Gastroesophageal sphincter (tissue), 4 donors: ENCODE measurements around the gene SPATA6. TPM values are rescaled to one million over a fixed set of nuclear protein-coding genes. Genes with fewer than 3 reads are reported as not detected.

Experiments
- ATAC-seq: fragments of 150-250 bp; one replicate; pipeline ENCODE4 v1.9.1; 2016; ENCODE audit warnings: mild to moderate bottlenecking, moderate library complexity
- H3K27ac ChIP-seq, 4 donors: fragments of 200-600 bp; sonication (generic) in 3 of 4; 1 replicate in 3 of 4; 2 replicates in 1 of 4; pipeline ENCODE4 v1.5.1; 2016 to 2019
- H3K27me3 ChIP-seq: fragments of 200-600 bp; sonication (generic); one replicate; pipeline ENCODE4 v1.5.1; 2019
- H3K36me3 ChIP-seq, 2 donors: fragments of 200-600 bp; sonication (generic); one replicate each; pipeline ENCODE4 v1.5.1; 2019; ENCODE audit warnings: control low read depth in 1 of 2
- H3K4me1 ChIP-seq, 3 donors: fragments of 200-600 bp; sonication (generic); 1 replicate in 2 of 3; 2 replicates in 1 of 3; pipeline ENCODE4 v1.5.1; 2016 to 2019; ENCODE audit warnings: control low read depth in 2 of 3
- H3K4me3 ChIP-seq, 2 donors: fragments of 200-600 bp; sonication (generic); one replicate each; pipeline ENCODE4 v1.5.1; 2019; ENCODE audit warnings: mild to moderate bottlenecking in 1 of 2, moderate library complexity in 1 of 2
- H3K9me3 ChIP-seq, 3 donors: fragments of 200-600 bp; sonication (generic); one replicate each; pipeline ENCODE4 v1.5.1; 2017 to 2019; ENCODE audit warnings: control low read depth in 2 of 3
- CTCF ChIP-seq, 4 experiments: fragments of 200-600 bp in 2 of 4; fragments of 450-650 bp in 2 of 4; sonication (generic) in 1 of 4; IDR thresholded peaks; one replicate each; pipeline ENCODE4 v1.5.1; 2017 to 2019; ENCODE audit warnings: antibody characterized with exemption in 4 of 4, mild to moderate bottlenecking in 2 of 4, moderate library complexity in 2 of 4
- EP300 ChIP-seq: sonication (generic); formaldehyde crosslinking; IDR thresholded peaks from one replicate; pipeline ENCODE4 v1.6.1; 2017; ENCODE audit warnings: antibody characterized with exemption, mild to moderate bottlenecking
- POLR2A ChIP-seq, 2 donors: fragments of 450-650 bp; IDR thresholded peaks; one replicate each; pipeline ENCODE4 v1.6.1; 2017; ENCODE audit warnings: antibody characterized with exemption in 2 of 2, mild to moderate bottlenecking in 2 of 2, moderate library complexity in 1 of 2
- POLR2AphosphoS5 ChIP-seq: sonication (generic); formaldehyde crosslinking; IDR thresholded peaks from one replicate; pipeline ENCODE4 v1.6.1; 2017; ENCODE audit warnings: antibody characterized with exemption
- WGBS, 2 donors: methylation state at CpG; one replicate each; pipeline ENCODE4 v1.1.5; 2018; ENCODE audit warnings: low coverage in 1 of 2; 5-methylcytosine and 5-hydroxymethylcytosine counted together
- total RNA-seq, 4 donors: library from RNA; depleted of rRNA; stranded (reverse); fragments of >200 nt; gene quantifications; one replicate each; pipeline ENCODE4 v1.1.0, GENCODE V29; 2016

SPATA6 gene
- total RNA-seq, 4 donors from 2014 or later, result 16.3 to 31.9 (median 16.4) TPM

- Histone ChIP-seq H3K4me1 (no peaks in the 10 kb centered on the region), H3K36me3 (peaks cover 0 to 8% of the 10 kb centered on the region in 2 donors), H3K4me3 (no peak overlapping the region), H3K27me3 (no peaks in the 10 kb centered on the region), H3K27ac (no peak overlapping the region), H3K9me3 (no peaks in the 10 kb centered on the region)
- TF ChIP-seq EP300 (no peak), POLR2AphosphoS5 (no peak), POLR2A (IDR thresholded peaks at IDR 0.05) (no peak), CTCF (IDR thresholded peaks at IDR 0.05) (no peak)
- 100% methylated on average over 1 of the region's 3 CpGs; no CpG with 5 or more reads in 1 of the 2 donors for WGBS, 2 donors
- no peak for ATAC-seq
Observed at GRCh38 chr1:48387409-48387808, 84.6 kb downstream of the SPATA6 start.

- no peaks in the 10 kb centered on the region for H3K27me3 ChIP-seq
- TF ChIP-seq POLR2A (IDR thresholded peaks at IDR 0.05), result no peak
- TF ChIP-seq EP300, result no peak
Observed at GRCh38 chr1:48374785-48375184, 97.2 kb downstream of the SPATA6 start.

GRCh38 chr1:48371598-48371997 lies 100.4 kb downstream of the SPATA6 start:
- ATAC-seq, result no peak
- H3K36me3 ChIP-seq, result peaks cover 0 to 40% of the 10 kb centered on the region in 2 donors
- WGBS, 2 donors, result 91 to 94% methylated on average over 2 of the region's 2 CpGs

More at GRCh38 chr1:48374785-48375184, 97.2 kb downstream of the SPATA6 start:
- Histone ChIP-seq H3K27ac (no peak overlapping the region), H3K4me3 (no peak overlapping the region), H3K9me3 (no peaks in the 10 kb centered on the region), H3K4me1 (no peaks in the 10 kb centered on the region), H3K36me3 (peaks cover 0 to 58% of the 10 kb centered on the region in 2 donors)
- ATAC-seq, result no peak

GRCh38 chr1:48362901-48363300 lies 109.1 kb downstream of the SPATA6 start:
- no peak overlapping the region for H3K27ac ChIP-seq
- ATAC-seq, result no peak
- TF ChIP-seq POLR2AphosphoS5, result no peak
- TF ChIP-seq POLR2A (IDR thresholded peaks at IDR 0.05), result no peak
- no peak for TF ChIP-seq CTCF (IDR thresholded peaks at IDR 0.05)
- no peak for TF ChIP-seq EP300
- H3K36me3 ChIP-seq, result no peaks in the 10 kb centered on the region
- no peaks in the 10 kb centered on the region for H3K4me1 ChIP-seq
- H3K27me3 ChIP-seq, result no peaks in the 10 kb centered on the region
- WGBS, 2 donors, result 77 to 84% methylated on average over 7 of the region's 7 CpGs
- H3K4me3 ChIP-seq, result no peak overlapping the region
- no peaks in the 10 kb centered on the region for H3K9me3 ChIP-seq

More at GRCh38 chr1:48371598-48371997, 100.4 kb downstream of the SPATA6 start:
- H3K4me1 ChIP-seq, result no peaks in the 10 kb centered on the region
- H3K9me3 ChIP-seq, result no peaks in the 10 kb centered on the region
- H3K4me3 ChIP-seq, result no peak overlapping the region
- H3K27me3 ChIP-seq, result no peaks in the 10 kb centered on the region
- no peak for TF ChIP-seq EP300
- no peak for TF ChIP-seq CTCF (IDR thresholded peaks at IDR 0.05)
- no peak for TF ChIP-seq POLR2A (IDR thresholded peaks at IDR 0.05)
- no peak for TF ChIP-seq POLR2AphosphoS5
- no peak overlapping the region for H3K27ac ChIP-seq

GRCh38 chr1:48356901-48357300 lies 115.1 kb downstream of the SPATA6 start:
- Histone ChIP-seq H3K4me3 (no peak overlapping the region), H3K36me3 (peaks cover 0 to 7% of the 10 kb centered on the region in 2 donors), H3K27me3 (no peaks in the 10 kb centered on the region), H3K4me1 (no peaks in the 10 kb centered on the region), H3K27ac (no peak overlapping the region), H3K9me3 (no peaks in the 10 kb centered on the region)
- no peak for ATAC-seq
- TF ChIP-seq POLR2AphosphoS5 (no peak), POLR2A (IDR thresholded peaks at IDR 0.05) (no peak), CTCF (IDR thresholded peaks at IDR 0.05) (peak in 1 of 4 experiments; percentile 8)
